ENCODE results near the gene SSTR1.
"Not testable (repeated sequence)": the region's sequence is repeated elsewhere in the genome, so short reads cannot be mapped to it uniquely, and the experiment has no call there.

The SSTR1 gene

DNA sequence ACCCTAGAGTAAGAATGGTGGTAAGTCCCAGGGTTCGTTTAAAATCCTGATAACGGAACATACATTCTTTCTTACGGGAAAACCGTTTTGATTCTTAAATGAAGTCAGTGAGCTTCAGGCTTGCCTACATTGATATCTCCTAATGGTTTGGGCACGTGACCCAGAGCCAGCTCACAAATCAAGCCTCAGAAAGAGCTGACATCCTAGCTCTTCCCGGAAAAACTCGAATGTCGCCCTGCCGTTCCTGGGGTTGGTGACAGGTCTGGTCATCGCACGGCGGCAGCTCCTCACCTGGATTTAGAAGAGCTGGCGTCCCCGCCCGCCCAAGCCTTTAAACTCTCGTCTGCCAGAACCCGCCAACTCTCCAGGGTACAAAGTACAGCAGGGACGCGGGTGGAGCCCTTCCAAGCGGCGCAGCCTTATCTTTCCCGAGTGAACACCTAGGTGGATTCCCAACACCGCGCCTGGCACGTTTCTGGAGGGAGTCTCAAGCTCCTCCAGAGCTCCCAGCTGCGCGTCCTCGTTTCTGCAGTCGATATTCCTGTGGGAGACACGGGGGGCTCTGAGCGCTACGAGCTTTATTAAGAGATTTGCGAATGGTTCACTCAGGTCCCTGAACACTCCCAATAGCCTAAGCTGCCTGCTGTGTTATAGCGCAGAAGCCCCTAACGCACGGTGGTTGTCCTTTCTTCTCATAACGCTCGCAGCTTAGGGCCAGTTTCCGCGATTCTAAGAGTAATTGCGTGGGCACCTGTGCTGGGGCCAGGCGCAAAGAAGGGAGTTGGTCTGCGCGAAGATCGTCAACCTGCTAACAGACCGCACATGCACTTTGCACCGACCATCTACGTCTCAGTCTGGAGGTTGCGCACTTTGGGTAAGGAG lies at the start of gene SSTR1:
TSS of gene SSTR1 (plus strand) at position 169 of the 882 bp plus-strand sequence. CDS start 1,486 bp downstream, outside the sequence.
- DNase-seq, result no peak

GRCh38 chr14:38158468-38158867 lies 49.2 kb upstream of the SSTR1 start:
- DNase-seq, result no peak

GRCh38 chr14:38168416-38168815 lies 39.3 kb upstream of the SSTR1 start:
- no peak for DNase-seq

DNA sequence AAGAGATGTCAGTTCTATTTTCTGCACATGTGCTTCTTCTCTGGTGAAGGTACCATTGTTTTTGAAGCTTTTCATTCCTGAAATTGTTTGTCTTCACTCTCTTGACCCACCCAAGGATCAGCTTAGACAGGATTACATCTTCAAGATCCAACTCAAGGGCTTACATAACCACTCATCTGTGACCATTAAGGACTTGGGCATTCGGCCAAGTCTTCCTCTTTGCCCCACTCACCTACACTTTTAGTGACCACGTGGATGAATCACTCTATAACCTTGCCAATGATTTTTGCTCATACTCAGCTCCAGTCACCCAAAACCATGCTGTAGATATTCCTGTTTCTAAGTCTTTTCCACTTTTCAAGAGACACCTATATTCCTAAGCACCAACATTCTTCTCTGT lies 36.5 kb upstream of the SSTR1 start:
- DNase-seq, result no peak

GRCh38 chr14:38174711-38175110 lies 33.0 kb upstream of the SSTR1 start:
- no peak for DNase-seq

DNA sequence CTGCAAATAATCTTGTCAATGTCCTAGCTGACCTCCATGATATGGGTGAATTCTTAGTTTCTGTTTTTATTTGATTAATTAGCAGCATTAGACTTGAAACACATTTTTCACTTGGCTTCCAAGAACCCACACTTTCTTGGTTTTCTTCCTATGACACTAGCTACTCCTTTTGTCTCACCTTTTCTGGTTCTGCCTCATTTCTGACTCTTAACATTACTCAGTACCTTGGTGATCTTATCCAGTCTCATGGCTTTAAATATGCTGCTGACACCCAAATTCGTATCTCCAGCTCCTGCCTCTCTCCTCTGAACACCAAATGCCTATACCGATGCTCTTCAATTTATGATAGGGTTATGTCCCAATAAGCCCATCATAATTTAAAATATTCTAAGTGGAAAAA lies 32.0 kb upstream of the SSTR1 start:
- no peak for DNase-seq

GRCh38 chr14:38176379-38176778 lies 31.3 kb upstream of the SSTR1 start:
- no peak for DNase-seq

DNA sequence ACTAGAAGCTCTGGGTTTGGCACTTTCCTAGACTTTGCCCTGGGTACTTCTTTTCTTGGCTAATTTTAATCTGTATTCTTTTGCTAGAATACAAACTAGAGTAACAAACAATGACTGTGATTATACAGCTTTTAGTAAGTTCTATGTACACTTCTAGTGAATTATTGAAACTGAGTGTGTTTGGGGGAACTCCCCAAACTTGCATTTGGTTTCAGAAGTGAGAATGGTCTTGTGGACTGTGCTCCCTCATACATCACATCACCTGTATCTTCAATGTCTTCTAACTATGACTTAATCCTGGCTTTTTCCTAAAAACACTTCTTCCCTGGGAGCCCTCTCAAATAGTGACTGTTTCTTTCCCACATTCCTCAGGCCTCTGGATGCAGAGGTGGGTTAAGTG lies 23.6 kb upstream of the SSTR1 start:
- DNase-seq, result no peak

- DNase-seq, result no peak
These were observed 22.0 kb upstream of the SSTR1 start for GRCh38 chr14:38185671-38186070.

- no peak for DNase-seq
These were observed 21.5 kb upstream of the SSTR1 start for GRCh38 chr14:38186216-38186615.

DNA sequence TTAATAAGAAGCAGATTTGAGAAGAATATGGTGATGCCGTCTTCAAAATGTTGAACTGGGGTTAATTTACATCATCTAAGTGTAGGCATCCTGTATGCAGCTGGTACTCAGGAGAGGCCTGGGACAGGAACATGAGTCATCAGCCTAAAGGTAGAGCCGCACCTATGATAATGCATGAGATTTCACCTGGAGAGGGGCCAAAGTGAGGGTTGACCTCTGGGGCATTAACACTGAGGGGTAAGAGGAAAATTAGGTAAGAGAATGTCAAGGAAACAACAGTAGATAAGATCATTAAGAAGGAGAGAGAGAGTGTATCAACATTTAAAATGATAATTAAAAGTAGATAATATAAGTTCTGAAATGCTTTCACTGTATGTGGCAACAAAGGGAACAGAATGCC lies 20.2 kb upstream of the SSTR1 start:
- no peak for DNase-seq

DNA sequence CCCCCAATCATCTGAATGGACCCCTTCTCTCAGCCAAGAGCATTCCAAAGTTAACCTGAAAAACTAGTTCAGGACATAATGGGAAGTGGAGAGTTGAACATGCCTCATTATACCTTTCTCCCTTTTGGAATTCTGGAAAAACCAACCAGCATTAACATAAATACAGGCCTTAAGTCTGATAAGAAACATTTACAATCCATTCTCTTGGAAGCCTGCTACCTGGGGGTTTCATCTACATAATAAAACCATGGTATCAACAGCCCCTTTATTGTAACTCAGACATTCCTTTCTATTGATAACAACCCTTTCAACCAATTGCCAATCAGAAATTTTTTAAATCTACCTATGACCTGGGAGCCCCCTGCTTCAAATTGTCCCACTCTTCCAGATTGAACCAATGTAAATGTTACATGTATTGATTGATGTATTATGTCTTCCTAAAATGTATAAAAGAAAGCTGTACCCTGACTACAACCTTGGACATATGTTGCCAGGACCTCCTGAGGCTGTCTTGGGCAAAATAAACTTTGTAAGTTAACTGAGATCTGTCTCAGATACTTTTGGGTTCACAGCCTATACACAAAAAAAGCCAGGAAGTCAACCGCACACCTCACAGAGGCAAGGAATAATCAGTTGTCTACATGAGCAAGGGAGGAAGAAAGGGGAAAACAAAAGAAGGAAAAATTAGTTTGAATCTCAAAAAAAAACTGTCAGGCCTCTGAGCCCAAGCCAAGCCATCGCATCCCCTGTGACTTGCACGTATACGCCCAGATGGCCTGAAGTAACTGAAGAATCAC lies 17.6 kb upstream of the SSTR1 start:
- no peak for DNase-seq

GRCh38 chr14:38190846-38191245 lies 16.9 kb upstream of the SSTR1 start:
- DNase-seq, result not testable (repeated sequence)

DNA sequence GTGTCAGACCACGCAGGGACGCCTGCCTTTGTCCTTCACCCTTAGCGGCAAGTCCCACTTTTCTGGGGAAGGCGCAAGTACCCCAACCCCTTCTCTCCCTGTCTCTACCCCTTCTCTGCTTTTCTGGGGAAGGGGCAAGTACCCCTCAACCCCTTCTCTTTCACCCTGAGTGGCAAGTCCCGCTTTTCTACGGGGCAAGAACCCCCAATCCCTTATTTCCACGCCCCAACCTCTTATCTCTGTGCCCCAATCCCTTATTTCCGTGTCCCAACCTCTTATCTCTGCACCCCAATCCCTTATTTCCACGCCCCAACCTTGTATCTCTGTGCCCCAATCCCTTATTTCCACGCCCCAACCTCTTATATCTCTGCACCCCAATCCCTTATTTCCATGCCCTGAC lies 16.2 kb upstream of the SSTR1 start:
- DNase-seq, result not testable (repeated sequence)

DNA sequence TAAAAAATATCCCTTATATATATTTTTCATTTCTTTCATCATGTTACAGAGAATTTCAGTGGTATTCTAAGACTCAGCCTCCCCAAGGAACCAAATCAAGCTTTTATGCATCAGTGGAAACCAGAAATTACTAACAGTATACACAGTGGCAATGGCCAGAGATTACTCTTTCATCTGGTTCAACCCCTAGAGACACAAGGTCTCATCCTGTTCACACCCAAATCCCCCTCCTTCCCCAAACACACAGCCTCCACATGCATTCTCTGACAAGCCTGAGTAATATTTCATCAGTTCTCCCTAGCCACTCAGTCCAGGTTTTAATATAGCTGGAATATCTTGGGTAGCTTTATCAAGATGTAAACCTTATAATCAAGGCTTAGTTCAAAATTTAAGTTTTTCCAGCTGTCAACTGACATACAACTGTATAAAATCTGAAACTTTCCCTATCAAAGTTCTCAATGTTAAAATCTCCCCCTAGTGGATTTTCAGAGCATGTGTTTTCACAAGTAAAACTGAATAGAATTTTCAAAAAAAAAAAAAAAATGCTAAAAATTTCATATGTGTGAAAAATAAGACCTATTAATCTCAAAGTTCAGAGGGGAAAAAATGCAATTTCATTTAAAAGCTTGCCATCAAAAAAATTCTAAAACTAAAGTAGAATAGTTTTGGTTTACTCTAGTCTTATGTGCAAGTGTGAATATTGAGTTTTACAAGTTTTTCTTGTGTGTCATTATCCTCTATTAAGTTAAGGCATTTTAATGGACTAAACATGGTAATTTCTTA lies 10.5 kb upstream of the SSTR1 start:
- peak; percentile 43 for DNase-seq

DNA sequence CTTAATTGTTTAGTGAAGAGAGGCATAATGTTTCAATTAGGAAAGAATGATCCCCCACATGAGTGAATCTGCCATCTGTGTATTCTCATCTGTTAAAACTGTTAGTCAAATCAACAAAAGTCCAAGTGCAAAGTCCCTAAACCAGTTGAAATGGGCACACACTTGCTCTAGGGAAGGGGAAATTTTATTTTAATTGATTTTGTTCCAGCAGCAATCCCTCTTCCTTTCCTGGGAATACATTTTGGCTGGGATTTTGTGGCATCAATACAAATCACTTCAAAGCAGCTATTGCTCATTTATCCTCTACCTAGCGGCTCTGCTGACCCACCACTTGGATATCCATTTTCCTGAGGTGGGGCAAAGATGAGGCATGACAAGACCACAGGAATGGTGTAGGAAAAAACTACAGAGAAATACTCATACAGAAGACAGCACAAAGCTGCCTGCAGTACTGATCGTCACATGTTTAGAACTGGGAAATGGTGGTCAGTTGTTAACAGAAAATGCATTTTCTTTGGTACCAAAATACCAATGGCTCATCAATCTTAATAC lies 9.8 kb upstream of the SSTR1 start:
- no peak for DNase-seq

DNA sequence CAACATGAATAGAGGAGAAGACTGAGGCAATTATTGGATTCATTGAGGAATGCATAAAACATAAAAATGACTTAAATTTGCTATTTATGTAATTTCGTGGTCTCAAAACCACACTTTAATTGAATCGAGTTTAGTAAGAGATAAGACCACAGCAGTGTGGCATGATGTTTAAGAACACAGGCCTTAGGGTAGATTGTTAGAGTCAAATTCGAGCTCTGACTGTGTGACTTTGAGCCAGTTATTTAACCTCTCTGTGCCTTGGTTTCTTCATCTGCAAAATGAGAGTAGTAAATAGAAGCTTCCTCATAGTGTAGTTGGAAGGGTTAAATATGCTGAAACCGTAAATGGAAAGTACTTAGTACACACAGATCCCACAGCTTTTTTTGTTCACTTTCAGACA lies 9.3 kb upstream of the SSTR1 start:
- no peak for DNase-seq

DNA sequence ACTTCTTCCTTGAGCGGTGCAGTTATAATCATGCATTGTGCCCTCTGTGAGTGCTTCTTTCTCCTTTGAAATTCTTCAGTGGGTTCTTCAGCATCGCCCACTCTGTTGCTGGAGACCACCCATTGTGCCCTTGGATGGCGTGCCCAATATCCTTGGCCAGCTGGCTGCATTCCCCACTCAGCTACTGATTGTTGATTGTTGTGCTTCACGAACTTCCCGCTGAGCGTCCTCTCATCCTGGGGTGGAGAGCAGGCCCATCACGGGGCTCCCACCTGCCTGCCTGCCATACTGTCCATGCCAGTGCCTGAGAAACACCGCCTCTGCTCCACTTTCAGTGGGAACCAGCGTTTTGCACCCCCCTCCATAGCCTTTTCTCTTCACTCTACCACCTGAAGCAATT lies 8.6 kb upstream of the SSTR1 start:
- no peak for DNase-seq

DNA sequence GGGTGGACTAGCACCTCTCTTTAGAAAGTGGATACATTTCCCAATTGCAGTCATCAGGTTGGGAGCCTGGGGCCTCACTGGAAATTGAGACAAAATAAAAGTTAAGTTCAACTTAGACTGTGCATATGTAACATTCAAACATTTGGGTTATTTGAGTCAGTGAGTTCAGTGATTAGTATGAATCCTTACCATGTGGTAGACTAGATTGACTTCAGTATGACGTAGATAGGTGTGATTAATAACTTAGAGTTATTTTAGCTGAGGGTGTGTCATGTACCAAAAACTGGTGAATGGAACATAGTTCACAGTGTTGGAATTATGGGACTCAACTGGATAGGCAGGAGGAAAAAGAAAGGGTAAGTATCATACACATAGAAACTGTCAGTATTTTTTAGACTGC lies 8.0 kb upstream of the SSTR1 start:
- DNase-seq, result no peak

GRCh38 chr14:38201137-38201828 lies 6.4 kb upstream of the SSTR1 start:
- no peak for DNase-seq

DNA sequence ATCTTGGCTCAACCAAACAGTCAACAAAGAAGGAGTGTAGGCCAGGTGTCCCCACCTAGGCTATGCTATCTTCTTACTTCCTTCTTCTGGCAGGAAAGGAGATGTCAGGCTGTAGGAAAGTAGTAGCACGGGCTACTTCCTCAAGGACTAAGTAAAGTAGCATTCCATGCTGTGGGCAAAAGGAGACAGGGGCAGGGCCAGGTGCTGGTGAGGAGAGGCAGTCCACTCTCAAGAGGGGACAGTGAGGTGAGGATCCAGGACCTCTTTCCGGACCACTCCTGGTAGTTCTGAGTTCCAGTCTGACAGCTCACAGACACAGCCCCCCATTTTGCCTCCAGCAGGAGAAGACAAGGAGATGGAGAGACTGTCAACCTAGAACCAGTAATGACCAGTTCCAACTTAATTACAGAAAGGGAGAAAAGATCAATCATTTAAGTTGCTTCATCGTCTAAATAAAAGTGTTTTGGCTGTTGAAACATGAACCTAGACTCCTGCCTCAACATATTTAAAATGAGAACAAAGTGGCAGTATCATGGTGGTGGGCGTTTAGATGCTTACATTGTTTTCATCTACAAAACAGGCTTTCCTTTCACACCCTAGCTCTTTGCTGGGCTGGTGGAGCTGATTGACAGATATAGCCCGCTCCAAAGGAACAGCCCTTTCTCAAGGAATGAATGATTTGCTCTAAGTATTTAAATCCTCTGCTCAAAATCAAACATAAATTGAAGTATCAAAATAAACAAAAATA lies 5.1 kb upstream of the SSTR1 start:
- no peak for DNase-seq

Measured in NCI-H1694 treated with DMSO at 0.1 percent for 48 hours (cell line).